Limb (tissue), 2 donors: ENCODE data around the gene LANCL2.
"Not testable (repeated sequence)": the region's sequence is repeated elsewhere in the genome, so short reads cannot be mapped to it uniquely, and the experiment has no call there.

Experiments
- DNase-seq, 2 donors: peaks; one replicate each; pipeline ENCODE4 v3.0.0-alpha.2; 2016; ENCODE audit errors: extremely low spot score in 2 of 2

LANCL2 gene

DNA sequence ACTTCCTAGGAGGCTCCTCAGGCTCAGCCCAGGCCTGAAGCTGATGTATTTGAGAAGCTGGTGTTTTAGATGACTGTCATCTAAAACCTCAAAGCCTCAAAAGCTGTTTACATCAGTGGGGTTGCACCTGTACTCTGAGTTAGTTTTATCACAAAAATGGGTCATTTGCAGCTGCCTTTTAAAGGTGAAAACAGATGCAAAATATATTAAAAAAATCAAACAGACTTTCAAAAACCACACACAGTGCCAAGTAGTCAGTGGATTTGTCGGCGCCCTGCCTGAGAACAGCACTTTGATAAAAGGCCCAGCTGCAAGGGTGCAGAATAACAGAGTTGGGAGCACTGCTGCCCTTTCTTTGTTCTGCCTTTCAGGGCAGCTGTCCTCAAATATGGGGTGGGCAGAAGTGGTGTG is 104.1 kb downstream of the LANCL2 start:
- DNase-seq = no peak

GRCh38 chr7:55469721-55470120 is 104.6 kb downstream of the LANCL2 start:
- no peak for DNase-seq

DNA sequence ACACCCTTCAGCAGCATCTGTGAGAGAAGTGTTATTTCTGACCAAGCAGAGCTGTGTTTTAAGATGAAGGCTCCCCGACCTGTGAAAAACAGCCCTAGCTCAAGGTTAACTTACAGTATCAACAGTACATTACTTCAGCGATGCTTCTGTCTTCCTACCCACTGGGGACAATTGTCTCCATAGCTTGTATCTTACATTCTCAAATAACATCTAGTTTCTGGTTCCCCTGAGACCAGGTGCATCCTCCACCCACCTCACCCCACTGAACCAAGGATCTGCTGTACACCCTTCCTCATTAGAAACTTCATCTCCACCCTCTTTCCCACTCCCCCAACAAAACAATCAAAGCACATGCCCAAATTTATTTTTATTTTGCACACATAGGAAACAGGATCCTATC is 105.1 kb downstream of the LANCL2 start:
- no peak for DNase-seq

- DNase-seq = not testable (repeated sequence)
Measured at GRCh38 chr7:55471594-55471993, 106.5 kb downstream of the LANCL2 start.

GRCh38 chr7:55472406-55472805 is 107.3 kb downstream of the LANCL2 start:
- not testable (repeated sequence) for DNase-seq

- DNase-seq = no peak
Measured at GRCh38 chr7:55472928-55473725, 108.0 kb downstream of the LANCL2 start.

DNA sequence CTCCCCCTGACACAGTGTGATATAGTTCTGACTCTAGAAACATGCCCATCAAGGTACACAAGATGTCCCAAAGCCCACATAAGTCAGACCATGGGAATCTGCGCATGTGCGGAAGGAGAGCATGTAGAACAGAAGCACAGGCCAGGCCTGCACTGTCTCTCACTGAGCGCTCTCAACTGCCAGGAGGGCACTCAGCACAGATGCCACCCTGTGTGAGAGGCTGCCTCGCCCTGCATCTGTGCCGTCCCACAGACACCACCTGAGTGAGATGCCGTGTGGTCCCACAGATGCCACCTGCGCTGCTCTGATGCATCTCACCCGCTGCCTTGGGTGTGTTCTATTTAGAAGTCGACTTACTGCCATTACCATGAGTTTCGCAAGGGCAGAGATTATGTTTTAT is 108.8 kb downstream of the LANCL2 start:
- no peak for DNase-seq

- no peak for DNase-seq
Measured at GRCh38 chr7:55474944-55475854, 110.1 kb downstream of the LANCL2 start.

DNA sequence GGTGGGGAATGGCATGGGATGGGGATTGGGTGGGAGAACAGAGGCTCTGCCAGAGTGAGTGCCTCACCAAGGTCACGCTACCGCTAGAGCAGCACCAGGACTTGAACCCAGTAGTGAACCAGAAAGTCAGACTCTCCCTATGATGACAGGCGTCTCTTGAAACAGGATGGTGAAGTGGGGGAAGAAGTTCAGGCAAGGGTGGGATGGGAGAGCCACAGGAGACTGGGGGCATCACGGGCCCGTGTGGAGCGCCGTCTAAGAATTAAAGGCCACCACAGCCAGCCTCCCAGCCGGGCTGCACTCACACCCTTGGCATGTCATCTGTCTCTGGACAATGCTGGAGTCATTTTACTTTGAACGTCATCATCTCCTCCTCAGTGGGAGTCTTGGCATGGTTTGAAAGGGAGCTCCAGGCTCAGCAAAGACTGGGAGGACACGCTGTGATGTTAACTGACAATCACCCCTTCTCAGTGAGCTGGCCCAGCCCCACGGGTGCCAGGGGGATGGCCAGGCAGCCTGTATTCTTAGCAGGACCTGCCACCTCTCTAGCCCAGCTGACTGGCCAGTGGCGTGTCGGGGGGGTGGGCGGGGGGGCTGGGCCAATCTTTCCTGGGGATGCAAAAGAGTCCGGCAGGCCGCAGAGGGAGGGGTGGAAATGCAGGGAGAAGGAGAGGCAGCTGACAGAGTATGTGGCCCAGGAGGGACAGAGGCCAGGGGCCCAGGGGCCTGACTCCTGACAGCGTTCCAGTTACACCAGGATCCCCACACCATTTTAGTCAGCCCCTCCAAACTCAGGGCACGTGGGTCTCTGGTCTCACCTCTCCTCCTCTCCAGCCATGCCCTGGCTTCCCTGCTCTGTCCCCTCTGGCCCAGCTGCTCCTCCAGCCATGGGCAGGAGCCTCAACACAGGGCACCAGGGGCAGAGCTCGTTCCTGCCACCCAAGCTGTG is 111.0 kb downstream of the LANCL2 start:
- DNase-seq = no peak

DNA sequence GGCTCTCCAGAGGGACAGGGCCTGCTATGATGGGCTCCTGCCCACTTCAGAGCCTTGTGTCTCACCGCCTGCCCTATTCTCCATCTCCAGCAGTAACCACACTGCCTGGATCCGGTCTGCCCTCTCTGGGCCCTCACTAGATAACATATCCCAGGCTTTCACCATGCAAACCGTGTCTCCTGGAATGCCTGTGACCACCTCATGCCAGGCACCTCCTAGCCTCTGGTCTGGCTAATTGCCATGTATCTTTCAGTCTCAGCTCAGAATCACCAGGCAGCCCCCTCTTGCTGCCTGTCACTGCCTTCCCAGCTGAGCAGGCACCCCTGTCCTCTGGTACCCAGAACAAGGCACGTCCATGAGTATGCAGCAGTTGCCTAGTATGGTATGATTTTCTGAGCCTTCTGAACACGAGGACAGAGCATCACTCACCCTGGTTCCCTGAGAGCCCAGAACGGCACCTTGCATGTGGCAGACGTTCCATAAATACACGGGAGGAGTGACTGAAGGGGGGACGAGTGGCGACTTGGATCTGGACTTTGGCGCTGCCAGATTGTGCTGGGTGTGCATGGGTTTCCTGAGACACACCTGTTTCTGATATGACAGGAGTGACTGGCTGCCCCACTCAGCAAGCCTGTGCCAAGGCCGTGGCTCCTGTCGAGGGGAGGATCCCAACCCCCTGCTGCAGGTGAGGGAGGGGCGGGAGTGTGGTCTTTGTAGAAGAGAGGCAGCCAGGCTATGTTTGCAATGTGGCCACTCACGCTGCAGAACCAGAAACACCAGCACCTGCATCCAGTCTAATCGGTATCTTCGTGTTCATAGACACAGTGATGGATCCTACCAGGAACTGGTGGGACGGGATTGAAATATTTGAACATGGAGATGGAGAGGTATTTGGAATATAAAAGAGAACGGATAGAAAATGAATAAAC is 112.0 kb downstream of the LANCL2 start:
- DNase-seq = no peak

DNA sequence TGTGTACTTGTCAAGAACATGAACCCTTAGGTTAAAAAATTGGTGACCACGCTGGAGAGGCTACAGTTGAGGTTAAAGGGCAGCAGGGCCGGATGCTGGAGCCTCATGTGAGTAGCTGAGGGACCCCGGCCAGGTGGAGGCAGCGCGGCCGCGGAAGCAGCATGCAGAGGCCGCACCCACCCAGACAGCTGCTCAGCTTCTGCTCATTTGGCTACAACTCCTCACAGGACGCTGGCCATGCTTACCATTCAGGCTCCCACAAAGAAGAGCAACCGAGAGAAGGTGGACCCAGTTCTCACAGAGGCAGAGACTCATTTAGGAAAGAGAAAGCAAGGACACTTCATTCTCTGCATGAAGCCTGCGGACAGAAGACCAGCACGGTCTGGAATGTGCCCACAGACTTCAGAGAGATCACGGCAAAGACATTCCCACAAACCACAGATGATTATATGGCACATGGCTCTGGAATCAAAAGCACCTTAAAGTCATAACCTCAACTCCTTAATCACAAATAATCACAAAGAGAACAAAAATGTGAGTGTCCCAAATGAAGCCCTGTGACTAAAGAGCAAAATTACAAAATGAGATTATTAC is 112.7 kb downstream of the LANCL2 start:
- DNase-seq = peak in 1 of 2 donors; percentile 2

GRCh38 chr7:55478700-55479099 is 113.6 kb downstream of the LANCL2 start:
- DNase-seq = peak in 1 of 2 donors; percentile 20

DNA sequence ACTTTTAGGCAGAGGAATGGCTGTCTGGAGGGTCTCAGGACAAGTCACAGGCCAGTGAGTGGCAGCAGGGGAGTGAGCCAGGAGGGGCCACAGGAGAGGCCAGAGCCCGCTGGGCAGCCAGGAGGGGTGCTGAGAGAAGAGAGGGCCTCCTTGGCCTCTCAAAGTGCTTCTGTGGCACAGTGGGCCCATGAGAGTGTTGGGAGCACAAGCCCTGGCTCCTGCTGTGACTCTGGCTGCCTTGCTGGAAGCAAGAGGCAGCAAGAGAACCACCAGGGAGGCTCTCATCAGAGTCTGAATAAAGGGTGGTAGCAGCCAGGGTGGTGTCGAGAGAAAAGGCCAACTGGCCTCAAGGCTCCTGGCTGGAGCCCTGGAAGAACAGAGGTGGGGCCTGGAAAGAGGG is 116.0 kb downstream of the LANCL2 start:
- no peak for DNase-seq

DNA sequence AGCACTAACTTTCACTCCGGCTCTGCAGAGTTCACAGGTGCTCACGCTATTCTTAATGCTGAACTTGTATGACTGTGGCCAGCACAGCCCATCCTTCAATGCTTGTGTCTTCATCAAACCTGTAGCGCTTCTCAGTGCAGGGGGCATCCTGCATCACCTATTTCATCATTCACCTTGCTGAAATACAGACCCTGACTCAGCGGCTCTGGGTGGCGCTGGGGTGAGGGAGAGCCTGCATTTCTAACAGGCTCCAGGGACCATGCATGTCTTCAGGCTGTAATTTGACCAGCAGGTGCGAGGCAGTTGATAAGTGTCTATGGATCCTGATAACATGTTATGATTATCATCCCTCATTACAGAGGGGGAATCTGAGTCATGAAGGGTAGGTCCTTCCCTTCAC is 117.9 kb downstream of the LANCL2 start:
- DNase-seq = peak in 1 of 2 donors; percentile 1
